EL (cell line): ENCODE measurements around the gene APBA2.
A peak's percentile ranks its signal among the peaks of the same experiment; 100 is the strongest.

Experiments used
- DNase-seq: peaks from one replicate; pipeline ENCODE4 v3.0.0-alpha.2; 2016

The APBA2 gene

GRCh38 chr15:29111705-29112281 is 226.0 kb downstream of the APBA2 start:
- DNase-seq = no peak

GRCh38 chr15:29113336-29114220 is 227.8 kb downstream of the APBA2 start:
- no peak for DNase-seq

GRCh38 chr15:29114221-29115092 is 228.7 kb downstream of the APBA2 start:
- no peak for DNase-seq

GRCh38 chr15:29115093-29115991 is 229.6 kb downstream of the APBA2 start:
- DNase-seq = no peak

- DNase-seq = no peak
Observed at GRCh38 chr15:29116970-29117700, 231.4 kb downstream of the APBA2 start.

GRCh38 chr15:29117778-29118177 is 232.0 kb downstream of the APBA2 start:
- no peak for DNase-seq

GRCh38 chr15:29119847-29120246 is 234.1 kb downstream of the APBA2 start:
- no peak for DNase-seq

- no peak for DNase-seq
Observed at GRCh38 chr15:29120593-29121368, 235.0 kb downstream of the APBA2 start.

GRCh38 chr15:29121369-29121656 is 235.5 kb downstream of the APBA2 start:
- DNase-seq = no peak

- DNase-seq = no peak
Observed at GRCh38 chr15:29121907-29122306, 236.1 kb downstream of the APBA2 start.

- no peak for DNase-seq
Observed at GRCh38 chr15:29122506-29122905, 236.7 kb downstream of the APBA2 start.

GRCh38 chr15:29123171-29123570 is 237.4 kb downstream of the APBA2 start:
- DNase-seq = no peak

GRCh38 chr15:29123991-29124390 is 238.2 kb downstream of the APBA2 start:
- no peak for DNase-seq

- peak; percentile 17 for DNase-seq
Observed at GRCh38 chr15:29124581-29125381, 239.0 kb downstream of the APBA2 start.

- DNase-seq = no peak
Observed at GRCh38 chr15:29125382-29126207, 239.8 kb downstream of the APBA2 start.

- DNase-seq = no peak
Observed at GRCh38 chr15:29126208-29126536, 240.4 kb downstream of the APBA2 start.

GRCh38 chr15:29126821-29127461 is 241.2 kb downstream of the APBA2 start:
- DNase-seq = no peak

GRCh38 chr15:29127506-29128430 is 242.0 kb downstream of the APBA2 start:
- DNase-seq = no peak
